Panc1 (cell line): ENCODE results near the gene AMELY. TPM values are rescaled to one million over a fixed set of nuclear protein-coding genes. Genes with fewer than 3 reads are reported as not detected.
"Not testable (repeated sequence)": the region's sequence is repeated elsewhere in the genome, so short reads cannot be mapped to it uniquely, and the experiment has no call there.

ENCODE experiments used
- ATAC-seq: fragments of 200-7000 bp; cut with Tn5 transposase; 2 replicates; pipeline ENCODE4 v1.9.1; 2020; ENCODE audit warnings: mild to moderate bottlenecking, moderate library complexity
- BruUV-seq: library from RNA; stranded (reverse); fragments of 400-500 nt; replicated peaks from 2 replicates; lab custom pipeline; 2021; lab: Mats Ljungman, UMichigan
- CTCF ChIA-PET: fragments of 300-600 bp; sonication (Branson Sonifier 250); formaldehyde crosslinking; loops from one replicate; lab custom pipeline; 2022; ENCODE audit warnings: antibody characterized with exemption; lab: Charles Lee
- POLR2A ChIA-PET: fragments of 300-600 bp; sonication (Branson Sonifier 250); formaldehyde crosslinking; loops from one replicate; lab custom pipeline; 2022; ENCODE audit warnings: antibody characterized with exemption; lab: Charles Lee
- DNase-seq: peaks from one replicate; pipeline ENCODE4 v3.0.0-alpha.2; 2010; ENCODE audit warnings: low read depth, low spot score
- H3K27ac ChIP-seq: 2 replicates; pipeline ENCODE4 v1.5.1; 2011; ENCODE audit warnings: mild to moderate bottlenecking, low read length, inconsistent platforms
- H3K27me3 ChIP-seq: fragments of 200-500 bp; sonication (Bioruptor generic); 2 replicates; pipeline ENCODE4 v1.6.0; 2014; ENCODE audit warnings: low read length, inconsistent platforms; ENCODE audit not compliant: control insufficient read depth, insufficient read depth
- H3K36me3 ChIP-seq: fragments of 200-500 bp; sonication (Bioruptor generic); 2 replicates; pipeline ENCODE4 v1.5.1; 2014; ENCODE audit warnings: inconsistent platforms, mild to moderate bottlenecking, low read length, moderate library complexity; ENCODE audit not compliant: control insufficient read depth, insufficient read depth
- H3K4me1 ChIP-seq: 2 replicates; pipeline ENCODE4 v1.5.1; 2011; ENCODE audit warnings: inconsistent platforms, mild to moderate bottlenecking, low read length, moderate library complexity; ENCODE audit not compliant: control insufficient read depth, insufficient read depth
- H3K4me3 ChIP-seq, 2 experiments: 2 replicates each; pipeline ENCODE4 v1.5.1; 2011 to 2012; ENCODE audit warnings: low read depth in 2 of 2, low read length in 2 of 2, mild to moderate bottlenecking in 2 of 2, inconsistent platforms in 1 of 2, moderate library complexity in 1 of 2
- H3K9me3 ChIP-seq: fragments of 200-500 bp; sonication (Bioruptor generic); 2 replicates; pipeline ENCODE4 v1.5.1; 2014; ENCODE audit warnings: low read depth, mild to moderate bottlenecking, inconsistent platforms, low read length, moderate library complexity; ENCODE audit not compliant: control insufficient read depth, insufficient read depth
- POLR2AphosphoS5 ChIP-seq: IDR thresholded peaks from 2 replicates; pipeline ENCODE4 v1.6.1; 2012; ENCODE audit warnings: mild to moderate bottlenecking, low read depth, low read length, moderate library complexity
- SIN3A ChIP-seq: IDR thresholded peaks from 2 replicates; pipeline ENCODE4 v1.6.1; 2012; ENCODE audit warnings: low read depth, mild to moderate bottlenecking, low read length, moderate library complexity, borderline replicate concordance; ENCODE audit not compliant: insufficient read depth
- TCF7L2 ChIP-seq: IDR thresholded peaks from 2 replicates; pipeline ENCODE4 v1.6.1; 2011; ENCODE audit warnings: mild to moderate bottlenecking, low read depth, low read length, inconsistent platforms
- in situ Hi-C: cut with HindIII; loops from 2 replicates; pipeline ENCODE4 v1.10.0; 2016; ENCODE audit warnings: low sequenced_read_pairs, low pct_unique_long_range_greater_than_20kb
- intact Hi-C: fragments of 100-400 bp; cut with micrococcal nuclease; formaldehyde crosslinking; loops from one replicate; pipeline ENCODE4 v1.10.0; 2022; ENCODE audit not compliant: unreplicated experiment
- total RNA-seq: library from RNA; stranded (reverse); gene quantifications from one replicate; pipeline ENCODE4 v1.2.1, GENCODE V29; 2021; ENCODE audit not compliant: unreplicated experiment
- TF ChIP-seq, protein P1 (sequence below), 2 experiments: IDR thresholded peaks; 2 replicates each; pipeline ENCODE4 v1.6.1; 2011 to 2012; ENCODE audit warnings: low read depth in 2 of 2, control low read depth in 1 of 2, low read length in 1 of 2, mild to moderate bottlenecking in 1 of 2, moderate library complexity in 1 of 2; ENCODE audit not compliant: insufficient read depth in 1 of 2
- TF ChIP-seq, protein P2 (sequence below): fragments of 450-650 bp; IDR thresholded peaks from 2 replicates; pipeline ENCODE4 v1.5.1; 2017; ENCODE audit warnings: mild to moderate bottlenecking

The AMELY gene
- total RNA-seq, 1 experiment from 2014 or later, result not detected

DNA sequence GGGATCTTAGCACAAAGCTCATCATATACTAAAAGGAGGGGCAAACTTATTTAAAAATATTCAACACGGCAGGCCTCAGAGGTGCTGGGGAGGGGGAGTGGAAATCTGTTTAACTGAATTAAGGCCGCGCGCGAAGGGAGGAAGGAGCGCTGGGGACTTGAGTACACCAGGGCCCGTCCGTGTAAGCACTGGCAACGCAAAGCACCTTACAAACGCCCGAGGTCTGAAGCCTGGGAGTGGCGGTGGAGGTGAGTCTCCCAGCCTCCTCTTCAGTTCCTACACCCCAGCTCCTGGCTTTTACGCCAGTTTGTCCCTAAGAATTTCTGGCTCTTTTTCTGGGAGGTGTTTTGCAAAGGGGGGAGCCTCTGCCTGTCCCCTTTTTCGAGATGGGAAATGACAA lies 1.7 kb downstream of the AMELY start:
- no peak for TF ChIP-seq SIN3A
- TF ChIP-seq, protein P1, sequence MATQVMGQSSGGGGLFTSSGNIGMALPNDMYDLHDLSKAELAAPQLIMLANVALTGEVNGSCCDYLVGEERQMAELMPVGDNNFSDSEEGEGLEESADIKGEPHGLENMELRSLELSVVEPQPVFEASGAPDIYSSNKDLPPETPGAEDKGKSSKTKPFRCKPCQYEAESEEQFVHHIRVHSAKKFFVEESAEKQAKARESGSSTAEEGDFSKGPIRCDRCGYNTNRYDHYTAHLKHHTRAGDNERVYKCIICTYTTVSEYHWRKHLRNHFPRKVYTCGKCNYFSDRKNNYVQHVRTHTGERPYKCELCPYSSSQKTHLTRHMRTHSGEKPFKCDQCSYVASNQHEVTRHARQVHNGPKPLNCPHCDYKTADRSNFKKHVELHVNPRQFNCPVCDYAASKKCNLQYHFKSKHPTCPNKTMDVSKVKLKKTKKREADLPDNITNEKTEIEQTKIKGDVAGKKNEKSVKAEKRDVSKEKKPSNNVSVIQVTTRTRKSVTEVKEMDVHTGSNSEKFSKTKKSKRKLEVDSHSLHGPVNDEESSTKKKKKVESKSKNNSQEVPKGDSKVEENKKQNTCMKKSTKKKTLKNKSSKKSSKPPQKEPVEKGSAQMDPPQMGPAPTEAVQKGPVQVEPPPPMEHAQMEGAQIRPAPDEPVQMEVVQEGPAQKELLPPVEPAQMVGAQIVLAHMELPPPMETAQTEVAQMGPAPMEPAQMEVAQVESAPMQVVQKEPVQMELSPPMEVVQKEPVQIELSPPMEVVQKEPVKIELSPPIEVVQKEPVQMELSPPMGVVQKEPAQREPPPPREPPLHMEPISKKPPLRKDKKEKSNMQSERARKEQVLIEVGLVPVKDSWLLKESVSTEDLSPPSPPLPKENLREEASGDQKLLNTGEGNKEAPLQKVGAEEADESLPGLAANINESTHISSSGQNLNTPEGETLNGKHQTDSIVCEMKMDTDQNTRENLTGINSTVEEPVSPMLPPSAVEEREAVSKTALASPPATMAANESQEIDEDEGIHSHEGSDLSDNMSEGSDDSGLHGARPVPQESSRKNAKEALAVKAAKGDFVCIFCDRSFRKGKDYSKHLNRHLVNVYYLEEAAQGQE (IDR thresholded peaks at IDR 0.05; ENCODE audit: insufficient read depth in 1 of 2, low read depth in 2 of 2, low read length in 1 of 2), result no peak
- TF ChIP-seq, protein P2, sequence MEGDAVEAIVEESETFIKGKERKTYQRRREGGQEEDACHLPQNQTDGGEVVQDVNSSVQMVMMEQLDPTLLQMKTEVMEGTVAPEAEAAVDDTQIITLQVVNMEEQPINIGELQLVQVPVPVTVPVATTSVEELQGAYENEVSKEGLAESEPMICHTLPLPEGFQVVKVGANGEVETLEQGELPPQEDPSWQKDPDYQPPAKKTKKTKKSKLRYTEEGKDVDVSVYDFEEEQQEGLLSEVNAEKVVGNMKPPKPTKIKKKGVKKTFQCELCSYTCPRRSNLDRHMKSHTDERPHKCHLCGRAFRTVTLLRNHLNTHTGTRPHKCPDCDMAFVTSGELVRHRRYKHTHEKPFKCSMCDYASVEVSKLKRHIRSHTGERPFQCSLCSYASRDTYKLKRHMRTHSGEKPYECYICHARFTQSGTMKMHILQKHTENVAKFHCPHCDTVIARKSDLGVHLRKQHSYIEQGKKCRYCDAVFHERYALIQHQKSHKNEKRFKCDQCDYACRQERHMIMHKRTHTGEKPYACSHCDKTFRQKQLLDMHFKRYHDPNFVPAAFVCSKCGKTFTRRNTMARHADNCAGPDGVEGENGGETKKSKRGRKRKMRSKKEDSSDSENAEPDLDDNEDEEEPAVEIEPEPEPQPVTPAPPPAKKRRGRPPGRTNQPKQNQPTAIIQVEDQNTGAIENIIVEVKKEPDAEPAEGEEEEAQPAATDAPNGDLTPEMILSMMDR, result no peak
- TF ChIP-seq POLR2AphosphoS5, result no peak
- TF ChIP-seq TCF7L2, result no peak
- ATAC-seq (no peak), DNase-seq (no peak)
- Histone ChIP-seq H3K27ac (no peak overlapping the region), H3K27me3 (no peaks in the 10 kb centered on the region), H3K9me3 (no peaks in the 10 kb centered on the region), H3K4me1 (no peaks in the 10 kb centered on the region), H3K36me3 (no peaks in the 10 kb centered on the region), H3K4me3 (no peak overlapping the region)
- CTCF ChIA-PET, result no interaction called here
- BruUV-seq, result no TSS peak
- in situ Hi-C loops, result no loop called here
- POLR2A ChIA-PET, result no interaction called here
- intact Hi-C loops, result no loop called here

DNA sequence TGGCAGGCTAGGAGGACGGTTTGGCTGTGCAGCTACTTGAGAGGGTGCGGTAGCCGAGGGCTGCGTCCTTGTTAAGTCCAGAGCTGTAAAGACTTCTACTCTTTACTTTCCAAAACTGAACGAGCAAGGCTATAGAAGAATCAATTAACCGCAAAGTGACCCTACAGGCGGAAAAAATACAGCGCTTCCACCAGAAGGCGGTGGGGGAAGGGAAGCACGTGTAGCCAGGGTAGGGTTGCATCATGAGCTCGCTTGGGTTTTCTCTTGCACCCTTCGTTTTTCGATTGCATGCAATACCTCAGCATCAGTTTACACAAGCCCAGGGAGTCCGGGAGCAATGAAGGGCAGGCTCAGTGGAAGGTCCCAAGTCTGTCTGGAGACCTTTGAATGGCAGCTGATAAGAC lies 2.4 kb downstream of the AMELY start:
- Histone ChIP-seq H3K4me1 (no peaks in the 10 kb centered on the region), H3K4me3 (no peak overlapping the region), H3K27me3 (no peaks in the 10 kb centered on the region), H3K27ac (no peak overlapping the region), H3K9me3 (no peaks in the 10 kb centered on the region), H3K36me3 (no peaks in the 10 kb centered on the region)
- DNase-seq (no peak), ATAC-seq (no peak)
- intact Hi-C loops, result no loop called here
- ChIA-PET CTCF (no interaction called here), POLR2A (no interaction called here)
- in situ Hi-C loops, result no loop called here
- BruUV-seq, result no TSS peak
- TF ChIP-seq TCF7L2 (no peak), POLR2AphosphoS5 (no peak), SIN3A (no peak)
- TF ChIP-seq, protein P1 (IDR thresholded peaks at IDR 0.05; ENCODE audit: insufficient read depth in 1 of 2, low read depth in 2 of 2, low read length in 1 of 2), result no peak
- TF ChIP-seq, protein P2, result no peak

DNA sequence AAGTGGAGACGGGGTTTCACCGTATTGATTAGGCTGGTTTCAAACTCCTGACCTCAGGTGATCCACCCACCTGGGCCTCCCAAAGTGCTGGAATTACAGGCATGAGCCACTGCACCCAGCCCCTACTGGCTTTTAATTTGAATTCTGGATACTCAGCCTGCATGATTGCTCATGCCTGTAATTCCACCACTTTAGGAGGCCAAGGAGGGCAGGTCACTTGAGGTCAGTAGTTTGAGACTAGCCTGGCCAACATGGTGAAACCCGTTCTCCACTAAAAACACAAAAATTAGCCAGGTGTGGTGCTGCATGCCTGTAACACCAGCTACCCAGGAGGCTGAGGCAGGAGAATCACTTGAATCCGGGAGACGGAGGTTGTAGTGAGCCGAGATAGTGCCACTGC lies 3.5 kb downstream of the AMELY start:
- H3K4me3 ChIP-seq, intact Hi-C loops, in situ Hi-C loops, H3K36me3 ChIP-seq, BruUV-seq, DNase-seq, H3K9me3 ChIP-seq, ATAC-seq, CTCF ChIA-PET, H3K4me1 ChIP-seq, POLR2A ChIA-PET, H3K27ac ChIP-seq, H3K27me3 ChIP-seq: not testable (repeated sequence)
